ENCODE data around the gene DMKN.

The DMKN gene

DNA sequence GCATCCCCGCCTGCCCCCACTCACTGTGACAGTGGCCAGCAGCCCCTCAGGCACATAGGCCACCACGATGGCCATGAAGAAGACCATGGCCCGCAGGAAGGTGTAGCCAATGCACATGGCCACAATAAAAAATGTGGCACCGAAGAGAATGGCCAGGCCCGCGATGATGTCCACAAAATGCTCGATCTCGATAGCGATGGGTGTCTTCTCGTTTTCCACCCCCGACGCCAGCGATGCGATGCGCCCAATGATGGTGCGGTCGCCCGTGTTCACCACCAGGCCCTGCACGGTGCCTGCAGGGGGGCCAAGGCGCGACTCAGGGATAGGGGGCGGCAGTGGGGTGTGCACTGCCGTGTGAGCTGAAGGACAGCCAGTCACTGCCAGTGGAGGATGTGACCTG is 46.3 kb upstream of the DMKN start:
- TF ChIP-seq, protein P1, sequence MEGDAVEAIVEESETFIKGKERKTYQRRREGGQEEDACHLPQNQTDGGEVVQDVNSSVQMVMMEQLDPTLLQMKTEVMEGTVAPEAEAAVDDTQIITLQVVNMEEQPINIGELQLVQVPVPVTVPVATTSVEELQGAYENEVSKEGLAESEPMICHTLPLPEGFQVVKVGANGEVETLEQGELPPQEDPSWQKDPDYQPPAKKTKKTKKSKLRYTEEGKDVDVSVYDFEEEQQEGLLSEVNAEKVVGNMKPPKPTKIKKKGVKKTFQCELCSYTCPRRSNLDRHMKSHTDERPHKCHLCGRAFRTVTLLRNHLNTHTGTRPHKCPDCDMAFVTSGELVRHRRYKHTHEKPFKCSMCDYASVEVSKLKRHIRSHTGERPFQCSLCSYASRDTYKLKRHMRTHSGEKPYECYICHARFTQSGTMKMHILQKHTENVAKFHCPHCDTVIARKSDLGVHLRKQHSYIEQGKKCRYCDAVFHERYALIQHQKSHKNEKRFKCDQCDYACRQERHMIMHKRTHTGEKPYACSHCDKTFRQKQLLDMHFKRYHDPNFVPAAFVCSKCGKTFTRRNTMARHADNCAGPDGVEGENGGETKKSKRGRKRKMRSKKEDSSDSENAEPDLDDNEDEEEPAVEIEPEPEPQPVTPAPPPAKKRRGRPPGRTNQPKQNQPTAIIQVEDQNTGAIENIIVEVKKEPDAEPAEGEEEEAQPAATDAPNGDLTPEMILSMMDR (conservative IDR thresholded peaks at IDR 0.05; ENCODE audit: low read depth, low read length) = no peak
- no peak for DNase-seq (ENCODE audit: low read depth)
- no peak overlapping the region for H3K4me3 ChIP-seq (ENCODE audit: low read depth, low read length)

GRCh38 chr19:35559281-35559659 is 45.8 kb upstream of the DMKN start:
- no peak for DNase-seq (ENCODE audit: low read depth)
- TF ChIP-seq, protein P1 (conservative IDR thresholded peaks at IDR 0.05; ENCODE audit: low read depth, low read length) = no peak

DNA sequence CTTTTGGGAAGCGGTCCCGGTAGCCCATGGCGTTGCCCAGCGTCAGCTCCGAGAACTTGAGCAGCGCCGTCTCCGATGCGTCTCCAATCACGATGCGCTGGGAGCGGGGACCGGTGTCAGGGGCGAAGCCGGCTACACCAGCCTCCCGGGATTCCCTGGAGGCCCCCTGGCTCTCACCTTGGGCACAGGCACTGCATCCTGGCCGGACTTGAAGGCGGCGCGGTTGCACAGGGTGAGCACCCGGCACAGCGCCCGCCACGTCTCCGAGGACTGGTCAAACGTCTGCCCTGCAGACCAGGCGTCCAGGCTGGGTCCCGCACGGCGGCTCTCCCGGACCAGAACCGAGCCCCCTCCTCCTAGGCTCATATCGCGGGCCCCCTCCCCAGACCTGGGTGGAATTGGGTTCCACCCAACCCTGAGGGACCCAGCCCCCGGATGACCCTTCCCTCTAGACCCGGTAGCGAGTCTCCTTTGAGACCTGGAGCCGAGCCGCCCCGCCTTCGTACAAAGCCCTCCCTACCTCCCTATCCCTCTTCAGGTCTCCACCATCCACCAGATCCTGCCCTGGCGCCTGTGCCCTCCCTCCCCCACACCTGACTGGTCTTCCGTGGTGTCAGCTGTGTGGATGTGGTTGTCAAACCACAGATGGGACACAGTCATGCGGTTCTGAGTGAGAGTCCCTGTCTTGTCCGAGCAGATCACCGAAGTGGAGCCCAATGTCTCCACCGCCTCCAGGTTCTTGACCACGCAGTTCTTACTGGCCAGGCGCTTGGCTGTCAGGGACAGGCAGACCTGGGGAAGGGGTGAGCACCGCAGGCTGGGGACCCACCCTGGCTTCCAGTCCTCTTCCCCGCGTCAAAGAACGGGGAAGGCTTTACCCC is 45.2 kb upstream of the DMKN start:
- TF ChIP-seq, protein P1 (conservative IDR thresholded peaks at IDR 0.05; ENCODE audit: low read depth, low read length) = no peak
- DNase-seq (ENCODE audit: low read depth) = no peak
- H3K4me3 ChIP-seq (ENCODE audit: low read depth, low read length) = no peak overlapping the region

More at GRCh38 chr19:35559281-35559659, 45.8 kb upstream of the DMKN start:
- no peak overlapping the region for H3K4me3 ChIP-seq (ENCODE audit: low read depth, low read length)

DNA sequence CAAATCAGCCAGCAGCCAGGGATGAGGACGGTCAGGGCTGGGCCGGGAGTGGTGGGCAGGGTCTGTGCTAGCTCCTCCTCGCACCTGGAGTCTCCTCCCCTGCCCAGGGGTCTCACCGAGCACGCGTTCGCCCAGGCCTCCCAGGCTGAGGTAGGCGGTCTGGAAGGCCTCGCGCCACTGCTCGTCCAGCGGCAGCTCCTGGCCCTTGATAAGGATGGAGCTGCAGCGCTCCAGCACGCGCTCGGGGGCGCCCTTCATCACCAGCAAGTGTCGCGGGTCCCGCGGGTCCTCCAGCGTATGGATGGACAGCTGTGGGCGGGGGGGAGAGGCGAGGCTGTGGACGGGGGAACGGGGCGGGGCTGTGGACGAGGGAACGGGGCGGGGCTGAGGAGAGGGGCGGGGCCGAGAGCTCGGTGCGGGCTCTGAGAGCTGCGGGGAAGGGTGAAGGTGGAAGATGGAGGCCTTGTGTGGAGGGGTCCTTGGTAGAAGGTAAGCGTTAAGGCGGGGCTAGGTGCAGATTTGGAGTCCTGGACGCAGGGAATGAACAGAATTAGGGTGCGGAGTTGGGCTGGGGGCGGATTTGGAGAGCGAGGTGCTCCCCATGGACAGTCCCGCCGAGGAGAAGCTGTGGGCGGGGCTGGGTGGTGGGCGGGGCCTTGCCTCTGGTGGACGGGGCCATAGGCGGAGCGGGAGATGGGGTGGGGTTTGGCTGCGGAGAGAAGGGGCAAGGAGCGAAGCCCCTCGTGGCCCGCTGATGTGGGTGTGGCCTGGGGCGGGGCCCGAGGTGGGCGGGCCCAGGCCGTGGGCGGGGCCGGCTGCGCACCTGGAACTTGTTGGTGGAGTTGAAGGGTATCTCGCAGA is 44.3 kb upstream of the DMKN start:
- H3K4me3 ChIP-seq (ENCODE audit: low read depth, low read length) = peak overlapping the region; percentile 50
- DNase-seq (ENCODE audit: low read depth) = peak; percentile 50
- TF ChIP-seq, protein P1 (conservative IDR thresholded peaks at IDR 0.05; ENCODE audit: low read depth, low read length) = no peak

GRCh38 chr19:35556846-35557538 is 43.5 kb upstream of the DMKN start:
- DNase-seq (ENCODE audit: low read depth) = no peak
- no peak overlapping the region for H3K4me3 ChIP-seq (ENCODE audit: low read depth, low read length)
- TF ChIP-seq, protein P1 (conservative IDR thresholded peaks at IDR 0.05; ENCODE audit: low read depth, low read length) = no peak

DNA sequence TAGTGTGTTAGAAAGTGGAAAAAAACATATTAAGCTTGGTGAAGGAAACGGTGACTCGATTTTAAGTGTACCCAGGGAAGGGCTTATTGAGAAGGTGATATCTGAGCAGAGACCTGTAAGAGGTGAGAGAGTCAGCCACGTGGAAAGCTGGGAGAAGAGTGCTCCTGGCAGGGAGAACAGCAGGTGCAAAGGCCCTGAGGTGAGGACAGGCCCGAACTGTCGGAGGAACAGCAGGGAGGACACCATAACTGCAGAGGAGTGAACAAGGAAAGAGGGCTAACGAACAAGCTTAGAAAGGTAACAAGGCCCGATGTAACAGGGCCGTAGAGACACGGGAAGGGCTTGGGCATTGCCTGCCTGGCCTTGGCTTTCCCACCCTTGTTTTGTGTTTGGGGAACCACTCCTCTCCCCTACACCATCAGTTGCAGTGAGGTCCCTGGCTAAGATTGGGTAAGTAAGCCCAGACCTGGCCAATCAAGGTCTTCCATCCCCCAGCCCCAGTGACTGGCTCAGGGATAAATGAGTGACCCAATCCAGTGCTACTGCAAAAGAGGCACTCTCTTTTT is 42.7 kb upstream of the DMKN start:
- no peak overlapping the region for H3K4me3 ChIP-seq (ENCODE audit: low read depth, low read length)
- no peak for DNase-seq (ENCODE audit: low read depth)
- TF ChIP-seq, protein P1 (conservative IDR thresholded peaks at IDR 0.05; ENCODE audit: low read depth, low read length) = no peak

Measured in choroid plexus epithelial cell (primary cell).